Vagina (tissue), 2 donors: Measurements from ENCODE around the gene TNS1. TPM values are rescaled to one million over a fixed set of nuclear protein-coding genes. Genes with fewer than 3 reads are reported as not detected.

Experiments
- DNase-seq, 2 donors: peaks; one replicate each; pipeline ENCODE4 v3.0.0-alpha.2; 2017; ENCODE audit errors: extremely low spot score in 2 of 2
- H3K27ac ChIP-seq: fragments of 200-600 bp; sonication (generic); one replicate; pipeline ENCODE4 v1.5.1; 2019
- H3K27me3 ChIP-seq: fragments of 200-600 bp; sonication (generic); one replicate; pipeline ENCODE4 v1.5.1; 2019
- H3K36me3 ChIP-seq, 2 donors: fragments of 200-600 bp; sonication (generic); one replicate each; pipeline ENCODE4 v1.5.1; 2017 to 2019
- H3K4me1 ChIP-seq: fragments of 200-600 bp; sonication (generic); one replicate; pipeline ENCODE4 v1.5.1; 2019
- H3K4me3 ChIP-seq, 2 donors: fragments of 200-600 bp; sonication (generic); 1 replicate in 1 of 2; 2 replicates in 1 of 2; pipeline ENCODE4 v1.5.1; 2016 to 2019
- H3K9me3 ChIP-seq: fragments of 200-600 bp; sonication (generic); one replicate; pipeline ENCODE4 v1.5.1; 2019
- CTCF ChIP-seq, 3 experiments: fragments of 450-650 bp in 2 of 3; fragments of 200-600 bp in 1 of 3; sonication (generic) in 1 of 3; IDR thresholded peaks; one replicate each; pipeline ENCODE4 v1.5.1; 2017 to 2019; ENCODE audit warnings: antibody characterized with exemption in 3 of 3, mild to moderate bottlenecking in 2 of 3, moderate library complexity in 2 of 3
- POLR2A ChIP-seq, 2 donors: fragments of 450-650 bp; IDR thresholded peaks; one replicate each; pipeline ENCODE4 v1.6.1; 2017; ENCODE audit warnings: antibody characterized with exemption in 2 of 2, mild to moderate bottlenecking in 2 of 2, moderate library complexity in 2 of 2
- POLR2AphosphoS5 ChIP-seq, 2 donors: sonication (generic); formaldehyde crosslinking; IDR thresholded peaks; one replicate each; pipeline ENCODE4 v1.9.0; 2017; ENCODE audit warnings: antibody characterized with exemption in 2 of 2, mild to moderate bottlenecking in 2 of 2, low read depth in 1 of 2; ENCODE audit not compliant: insufficient read depth in 1 of 2
- intact Hi-C: fragments of 100-400 bp; cut with DNase I; formaldehyde crosslinking; loops from one replicate; pipeline ENCODE4 v1.15.1; 2023
- total RNA-seq: library from RNA; depleted of rRNA; stranded (reverse); fragments of >200 nt; gene quantifications from one replicate; pipeline ENCODE4 v1.2.3, GENCODE V29; 2016

The TNS1 gene
- total RNA-seq, 1 donor from 2014 or later, result 216 TPM

GRCh38 chr2:217838409-217838831, 164.4 kb downstream of the TNS1 start:
- peaks cover 66% of the 10 kb centered on the region for H3K4me1 ChIP-seq

GRCh38 chr2:217837530-217837929, 165.3 kb downstream of the TNS1 start:
- Histone ChIP-seq H3K4me1 (peaks cover 57% of the 10 kb centered on the region), H3K36me3 (peaks cover 0 to 46% of the 10 kb centered on the region in 2 donors), H3K4me3 (no peak overlapping the region), H3K9me3 (no peaks in the 10 kb centered on the region), H3K27me3 (no peaks in the 10 kb centered on the region), H3K27ac (peak overlapping the region; percentile 74)
- TF ChIP-seq CTCF (IDR thresholded peaks at IDR 0.05) (no peak), POLR2AphosphoS5 (IDR thresholded peaks at IDR 0.05; ENCODE audit: insufficient read depth in 1 of 2, low read depth in 1 of 2) (no peak), POLR2A (IDR thresholded peaks at IDR 0.05) (no peak)
- intact Hi-C loops, result no loop called here
- no peak for DNase-seq

More at GRCh38 chr2:217838409-217838831, 164.4 kb downstream of the TNS1 start:
- TF ChIP-seq CTCF (IDR thresholded peaks at IDR 0.05), result no peak
- no peak for DNase-seq
- Histone ChIP-seq H3K27ac (peak overlapping the region; percentile 1), H3K27me3 (no peaks in the 10 kb centered on the region), H3K36me3 (peaks cover 0 to 37% of the 10 kb centered on the region in 2 donors), H3K4me3 (no peak overlapping the region), H3K9me3 (no peaks in the 10 kb centered on the region)
- intact Hi-C loops, result no loop called here

GRCh38 chr2:217836901-217837491, 165.8 kb downstream of the TNS1 start:
- peak overlapping the region; percentile 74 for H3K27ac ChIP-seq
- H3K9me3 ChIP-seq, result no peaks in the 10 kb centered on the region
- peaks cover 56% of the 10 kb centered on the region for H3K4me1 ChIP-seq
- peaks cover 0 to 50% of the 10 kb centered on the region in 2 donors for H3K36me3 ChIP-seq
- TF ChIP-seq POLR2AphosphoS5 (IDR thresholded peaks at IDR 0.05; ENCODE audit: insufficient read depth in 1 of 2, low read depth in 1 of 2), result peak in 1 of 2 donors; percentile 68
- TF ChIP-seq CTCF (IDR thresholded peaks at IDR 0.05), result no peak
- no peak for TF ChIP-seq POLR2A (IDR thresholded peaks at IDR 0.05)
- intact Hi-C loops, result no loop called here
- no peaks in the 10 kb centered on the region for H3K27me3 ChIP-seq
- H3K4me3 ChIP-seq, result no peak overlapping the region
- no peak for DNase-seq

GRCh38 chr2:217835931-217836891, 166.6 kb downstream of the TNS1 start:
- intact Hi-C loops, result no loop called here
- Histone ChIP-seq H3K4me3 (no peak overlapping the region), H3K4me1 (peaks cover 50% of the 10 kb centered on the region), H3K27me3 (no peaks in the 10 kb centered on the region), H3K9me3 (no peaks in the 10 kb centered on the region), H3K36me3 (peaks cover 0 to 53% of the 10 kb centered on the region in 2 donors), H3K27ac (peak overlapping the region; percentile 74)
- DNase-seq, result peak in 1 of 2 donors; percentile 95
- no peak for TF ChIP-seq CTCF (IDR thresholded peaks at IDR 0.05)
- no peak for TF ChIP-seq POLR2AphosphoS5 (IDR thresholded peaks at IDR 0.05; ENCODE audit: insufficient read depth in 1 of 2, low read depth in 1 of 2)
- TF ChIP-seq POLR2A (IDR thresholded peaks at IDR 0.05), result no peak
